ENCODE data around the gene SGIP1. TPM values are rescaled to one million over a fixed set of nuclear protein-coding genes. Genes with fewer than 3 reads are reported as not detected.
A peak's percentile ranks its signal among the peaks of the same experiment; 100 is the strongest.
"Not testable (repeated sequence)": the region's sequence is repeated elsewhere in the genome, so short reads cannot be mapped to it uniquely, and the experiment has no call there.

SGIP1 gene
- polyA plus RNA-seq, 3 donors = 11.7 to 18.5 (median 17.4) TPM

GRCh38 chr1:66679140-66679539 is 145.2 kb downstream of the SGIP1 start:
- DNase-seq = no peak

DNA sequence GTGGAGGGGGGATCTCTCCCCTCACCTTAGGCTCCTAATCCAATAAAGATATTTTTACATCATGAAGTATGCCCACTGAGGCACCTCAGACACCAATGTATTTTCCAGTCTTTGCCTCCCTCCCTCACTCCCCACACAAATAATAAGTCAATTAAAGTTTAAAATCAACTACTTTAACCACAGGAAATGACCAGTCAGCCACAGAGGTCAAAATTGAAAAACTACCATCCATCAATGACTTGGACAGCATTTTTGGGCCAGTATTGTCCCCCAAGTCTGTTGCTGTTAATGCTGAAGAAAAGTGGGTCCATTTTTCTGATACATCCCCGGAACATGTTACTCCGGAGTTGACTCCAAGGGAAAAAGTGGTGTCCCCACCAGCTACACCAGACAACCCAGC is 147.7 kb downstream of the SGIP1 start:
- DNase-seq = no peak

DNA sequence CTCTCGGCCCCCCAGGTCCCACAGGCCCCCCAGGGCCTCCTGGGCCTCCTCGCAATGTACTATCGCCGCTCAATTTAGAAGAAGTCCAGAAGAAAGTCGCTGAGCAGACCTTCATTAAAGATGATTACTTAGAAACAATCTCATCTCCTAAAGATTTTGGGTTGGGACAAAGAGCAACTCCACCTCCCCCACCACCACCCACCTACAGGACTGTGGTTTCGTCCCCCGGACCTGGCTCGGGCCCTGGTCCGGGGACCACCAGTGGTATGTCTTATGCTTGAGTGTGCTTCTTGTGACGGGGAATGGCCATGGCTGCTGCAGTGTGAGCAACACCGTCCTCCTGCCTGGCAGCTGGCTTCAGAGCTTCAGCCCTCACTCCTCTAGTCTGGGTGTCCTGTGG is 148.2 kb downstream of the SGIP1 start:
- DNase-seq = no peak

- DNase-seq = no peak
Measured at GRCh38 chr1:66684353-66684752, 150.4 kb downstream of the SGIP1 start.

- DNase-seq = no peak
Measured at GRCh38 chr1:66685265-66685664, 151.3 kb downstream of the SGIP1 start.

DNA sequence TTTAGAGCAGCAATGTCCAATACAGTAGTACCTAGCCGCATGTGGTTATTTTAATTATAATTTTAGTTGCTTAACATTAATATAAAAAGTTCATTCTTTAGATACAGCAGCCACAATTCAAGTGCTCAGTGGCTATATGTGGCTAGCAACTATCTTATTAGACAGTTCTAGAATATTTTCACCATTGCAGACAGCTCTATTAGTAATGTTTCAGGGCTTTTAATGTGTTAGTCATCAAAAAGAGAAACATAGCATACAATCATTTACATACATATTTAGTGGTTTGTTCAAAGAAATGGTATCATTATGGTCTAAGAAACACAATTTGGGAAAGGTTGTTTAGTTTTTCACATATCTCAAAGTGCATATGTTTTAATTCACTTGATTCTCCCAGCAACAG is 151.7 kb downstream of the SGIP1 start:
- no peak for DNase-seq

DNA sequence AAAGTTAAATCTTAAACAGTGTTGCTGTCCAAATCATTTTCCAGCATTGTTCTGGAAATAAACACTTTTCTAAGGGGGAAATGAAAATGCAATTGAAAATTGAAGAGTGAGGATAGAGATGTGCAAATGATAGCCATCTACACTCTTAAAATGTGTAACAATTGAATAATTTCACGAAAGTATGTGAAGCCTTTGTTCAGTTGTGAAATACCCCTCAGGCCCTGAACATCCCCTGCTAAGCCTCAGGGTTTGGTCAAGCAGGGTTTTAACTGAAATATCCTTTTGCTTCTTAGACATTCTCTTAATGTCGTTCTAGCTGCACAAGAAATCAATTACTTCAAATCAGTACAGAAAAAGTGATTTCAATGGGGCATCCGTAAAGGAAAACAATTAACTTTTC is 152.5 kb downstream of the SGIP1 start:
- no peak for DNase-seq

GRCh38 chr1:66687358-66687757 is 153.4 kb downstream of the SGIP1 start:
- DNase-seq = no peak

DNA sequence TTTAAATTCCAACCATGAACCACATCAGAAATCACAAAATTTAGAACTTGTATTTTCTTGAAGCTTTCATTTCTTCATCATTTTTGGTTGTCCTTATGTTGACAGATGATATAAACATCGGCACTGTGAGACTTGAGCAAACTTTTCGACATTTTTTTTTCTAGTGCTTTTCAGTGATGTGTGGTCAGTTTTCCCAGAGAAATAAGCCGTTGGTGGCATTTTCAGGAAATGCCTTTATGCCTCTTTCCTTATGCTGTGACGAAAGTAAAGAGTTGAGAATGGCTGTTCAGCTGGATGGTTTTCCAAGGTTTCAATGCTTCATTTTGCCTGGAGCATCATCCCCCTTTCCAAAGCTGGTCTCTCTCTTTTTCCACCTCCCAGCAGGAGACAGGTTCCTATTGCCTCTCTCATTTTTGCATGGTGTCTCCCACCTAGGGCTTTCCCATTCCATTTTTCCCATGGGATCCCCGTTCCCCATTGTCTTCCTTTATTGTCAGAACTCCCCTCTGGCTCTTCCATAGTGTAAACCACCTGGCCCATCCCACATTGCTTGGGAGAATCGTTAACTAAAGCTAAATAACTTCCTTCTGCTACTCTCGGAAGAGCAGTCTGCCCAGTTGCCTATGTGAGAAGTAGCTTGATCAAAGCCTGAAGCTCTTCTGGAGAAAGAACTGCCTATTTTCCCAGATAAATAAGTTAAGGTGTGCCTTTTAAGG is 156.9 kb downstream of the SGIP1 start:
- no peak for DNase-seq

DNA sequence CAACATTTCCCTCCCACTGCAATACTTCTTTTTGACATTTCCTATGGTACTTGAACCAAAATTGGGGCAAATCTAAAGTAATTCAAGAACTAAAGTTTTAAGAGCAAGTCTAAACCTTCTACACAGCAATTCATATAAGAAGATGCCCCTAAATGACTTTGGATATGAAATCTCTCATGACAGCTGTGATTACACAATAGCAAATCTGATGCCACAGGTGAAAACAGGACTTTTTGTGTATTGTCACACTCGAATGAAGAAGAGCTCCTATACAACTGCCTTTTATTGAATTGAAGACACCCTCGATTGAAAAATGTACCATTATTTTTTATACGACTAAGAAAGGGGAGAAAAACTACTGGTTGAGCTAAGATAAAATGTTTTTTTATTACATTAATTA is 158.7 kb downstream of the SGIP1 start:
- DNase-seq = no peak

DNA sequence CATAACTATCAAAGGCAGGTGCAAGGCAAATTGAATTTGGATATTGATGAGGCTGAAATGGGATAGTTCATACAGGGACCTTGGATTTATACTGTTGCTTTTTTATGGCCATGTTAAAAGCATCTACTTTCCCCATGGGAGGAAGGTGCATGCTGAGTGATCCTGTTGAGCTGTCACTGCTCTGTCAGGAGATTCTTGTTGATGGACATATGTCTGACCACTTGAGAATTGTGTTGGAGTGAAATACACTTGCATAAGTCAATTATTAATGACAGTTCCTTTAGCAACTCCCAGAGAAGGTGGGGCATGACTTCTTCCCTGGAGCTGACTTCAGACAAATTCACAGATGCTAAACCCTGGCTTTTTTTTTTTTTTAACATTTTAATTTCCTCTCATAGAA is 159.9 kb downstream of the SGIP1 start:
- no peak for DNase-seq

GRCh38 chr1:66695116-66695515 is 161.2 kb downstream of the SGIP1 start:
- no peak for DNase-seq

DNA sequence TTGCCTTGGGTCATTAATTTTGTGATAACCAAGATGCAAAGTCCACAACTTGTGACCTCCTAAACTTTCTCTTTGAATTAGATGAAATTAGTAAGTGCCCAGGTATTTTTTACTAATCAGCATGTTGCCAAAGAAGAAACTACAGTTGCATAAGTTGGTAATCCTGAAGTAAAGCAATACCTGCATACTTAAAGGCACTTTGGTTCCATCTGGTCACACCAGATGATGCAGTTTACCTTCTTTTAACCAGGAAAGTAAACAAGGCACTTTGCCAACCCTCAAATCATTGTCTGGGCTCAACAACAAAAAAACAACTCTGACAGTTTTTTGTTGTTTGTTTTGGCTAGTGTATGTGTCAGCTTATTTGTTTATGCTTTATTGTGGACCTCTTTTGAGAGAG is 162.8 kb downstream of the SGIP1 start:
- DNase-seq = no peak

- no peak for DNase-seq
Measured at GRCh38 chr1:66699213-66699612, 165.3 kb downstream of the SGIP1 start.

DNA sequence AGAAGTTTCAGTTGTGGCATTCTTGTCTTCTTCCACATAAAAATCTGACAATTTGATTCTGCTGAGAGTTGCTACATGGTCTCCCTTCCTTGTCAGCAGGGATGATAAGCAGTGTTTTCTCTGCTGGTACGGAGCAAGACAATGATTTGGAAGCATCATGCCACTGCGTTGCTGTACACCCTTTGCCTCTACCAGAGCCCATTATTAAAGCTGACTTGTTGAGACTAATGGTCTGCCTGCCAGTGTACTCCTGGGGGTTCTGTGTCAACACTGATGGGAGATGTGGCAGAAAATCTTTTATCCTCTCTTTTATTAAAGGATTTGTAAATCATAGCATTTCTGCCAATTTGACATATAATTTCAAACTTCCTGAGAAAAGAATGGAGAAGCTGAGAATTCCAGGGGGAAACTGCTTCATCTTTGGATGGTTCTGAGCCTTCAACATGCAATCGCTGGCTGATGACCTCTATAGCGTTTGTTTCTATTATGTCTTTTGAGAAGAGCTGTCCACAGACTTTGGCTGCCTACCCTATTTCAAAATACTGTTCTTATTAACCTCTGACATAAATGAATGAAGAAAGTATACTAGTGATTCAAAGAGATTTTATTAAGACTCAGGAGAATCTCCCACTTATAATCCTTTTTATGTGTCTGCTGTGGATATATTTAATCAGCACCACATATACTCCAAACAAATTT is 170.4 kb downstream of the SGIP1 start:
- DNase-seq = no peak

GRCh38 chr1:66705110-66705509 is 171.2 kb downstream of the SGIP1 start:
- DNase-seq = no peak

DNA sequence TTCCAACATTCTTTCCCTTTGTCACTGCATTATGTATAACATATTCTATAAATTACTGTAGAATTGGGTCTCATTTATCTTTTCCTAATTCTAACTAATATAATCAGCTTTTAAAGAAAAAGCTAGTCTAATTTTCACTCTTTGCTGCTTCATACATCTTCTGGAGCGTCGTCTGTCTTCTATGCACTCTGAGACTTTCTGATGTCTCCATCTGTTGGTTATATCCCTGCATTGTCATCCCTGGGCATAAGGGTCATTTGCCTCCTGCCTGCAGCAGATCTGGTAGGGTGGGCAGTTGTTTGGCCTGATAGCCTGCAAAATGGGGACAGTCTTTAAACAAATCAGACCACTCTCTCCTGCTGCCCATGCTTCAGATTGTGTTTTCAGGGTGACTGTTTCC is 177.5 kb downstream of the SGIP1 start:
- no peak for DNase-seq

DNA sequence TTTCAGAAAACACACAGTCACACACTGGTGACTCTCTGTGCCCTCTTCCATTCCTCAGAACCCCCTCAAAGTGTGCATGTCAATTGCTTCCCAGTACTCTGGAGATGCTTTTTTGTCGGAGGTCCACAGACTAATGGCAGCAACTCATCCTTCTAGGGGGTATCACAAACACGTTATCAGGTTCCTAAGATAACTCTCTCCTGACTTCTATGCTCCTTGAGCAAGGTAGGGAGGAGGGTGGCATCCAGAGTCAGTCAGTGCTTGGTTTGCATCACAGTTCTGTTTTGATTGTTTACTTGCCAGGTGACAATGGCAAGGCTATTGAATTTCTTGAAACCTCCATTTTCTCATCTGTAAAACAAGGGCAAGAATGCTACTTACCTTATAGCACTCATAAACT is 178.9 kb downstream of the SGIP1 start:
- DNase-seq = no peak

DNA sequence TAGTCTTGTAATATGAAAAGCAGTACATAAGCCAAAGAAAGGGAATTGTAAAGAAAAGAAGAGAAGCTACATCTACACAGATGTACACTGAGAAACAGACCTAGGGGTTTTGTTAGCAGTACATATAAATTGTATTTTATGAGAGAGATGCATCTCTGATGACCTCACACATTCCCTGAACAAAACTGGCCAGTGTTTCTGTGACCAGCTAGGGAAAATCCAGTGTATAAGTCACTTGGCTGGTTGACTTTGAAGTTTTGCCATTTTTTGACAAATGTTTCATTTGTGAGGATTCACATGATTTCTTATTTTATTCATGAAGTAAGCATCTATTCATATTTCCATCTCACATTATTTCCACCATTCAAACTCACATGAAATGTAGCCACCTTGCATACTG is 190.0 kb downstream of the SGIP1 start:
- DNase-seq = no peak

GRCh38 chr1:66725885-66726665 is 192.1 kb downstream of the SGIP1 start:
- DNase-seq = peak; percentile 69

DNA sequence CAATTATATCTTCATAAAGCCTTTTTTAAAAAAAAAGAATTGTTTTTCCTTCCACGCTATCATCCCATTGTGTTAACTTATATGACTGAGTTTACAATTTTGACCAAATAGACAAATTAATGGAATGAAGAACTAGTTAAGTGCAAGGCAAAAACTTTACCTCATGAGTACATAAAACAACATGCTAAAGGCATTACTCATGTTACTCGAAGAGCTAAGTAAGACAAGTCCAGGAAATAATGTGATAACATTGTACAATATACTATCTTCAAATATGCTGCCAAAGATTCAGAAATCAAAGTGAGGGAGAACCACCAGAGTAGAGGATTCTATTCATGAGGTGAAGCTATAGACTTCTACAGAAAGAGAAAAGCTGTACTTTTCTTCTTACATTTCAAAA is 194.1 kb downstream of the SGIP1 start:
- no peak for DNase-seq

GRCh38 chr1:66728716-66729115 is 194.8 kb downstream of the SGIP1 start:
- DNase-seq = not testable (repeated sequence)

DNA sequence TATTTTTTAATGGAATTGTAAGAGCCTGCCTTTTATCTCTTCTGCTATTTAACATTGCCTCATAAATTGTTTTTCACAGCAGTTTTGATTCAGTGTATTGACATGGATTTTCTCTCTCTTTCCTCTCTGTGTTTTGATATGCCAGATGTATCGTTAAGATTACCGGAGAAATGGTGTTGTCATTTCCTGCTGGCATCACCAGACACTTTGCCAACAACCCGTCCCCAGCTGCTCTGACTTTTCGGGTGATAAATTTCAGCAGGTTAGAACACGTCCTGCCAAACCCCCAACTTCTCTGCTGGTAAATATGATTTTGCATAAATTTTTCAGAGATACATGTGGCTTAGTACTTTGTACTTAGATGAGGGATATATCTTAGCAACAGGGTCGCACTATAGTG is 195.2 kb downstream of the SGIP1 start:
- no peak for DNase-seq
